ENCODE measurements around the gene AFF2.

- TF ChIP-seq, protein P1, sequence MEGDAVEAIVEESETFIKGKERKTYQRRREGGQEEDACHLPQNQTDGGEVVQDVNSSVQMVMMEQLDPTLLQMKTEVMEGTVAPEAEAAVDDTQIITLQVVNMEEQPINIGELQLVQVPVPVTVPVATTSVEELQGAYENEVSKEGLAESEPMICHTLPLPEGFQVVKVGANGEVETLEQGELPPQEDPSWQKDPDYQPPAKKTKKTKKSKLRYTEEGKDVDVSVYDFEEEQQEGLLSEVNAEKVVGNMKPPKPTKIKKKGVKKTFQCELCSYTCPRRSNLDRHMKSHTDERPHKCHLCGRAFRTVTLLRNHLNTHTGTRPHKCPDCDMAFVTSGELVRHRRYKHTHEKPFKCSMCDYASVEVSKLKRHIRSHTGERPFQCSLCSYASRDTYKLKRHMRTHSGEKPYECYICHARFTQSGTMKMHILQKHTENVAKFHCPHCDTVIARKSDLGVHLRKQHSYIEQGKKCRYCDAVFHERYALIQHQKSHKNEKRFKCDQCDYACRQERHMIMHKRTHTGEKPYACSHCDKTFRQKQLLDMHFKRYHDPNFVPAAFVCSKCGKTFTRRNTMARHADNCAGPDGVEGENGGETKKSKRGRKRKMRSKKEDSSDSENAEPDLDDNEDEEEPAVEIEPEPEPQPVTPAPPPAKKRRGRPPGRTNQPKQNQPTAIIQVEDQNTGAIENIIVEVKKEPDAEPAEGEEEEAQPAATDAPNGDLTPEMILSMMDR (IDR thresholded peaks at IDR 0.05 in 2 of 3, conservative IDR thresholded peaks at IDR 0.05 in 1 of 3; ENCODE audit: borderline replicate concordance in 1 of 3, insufficient read depth in 1 of 3, low read depth in 2 of 3, low read length in 2 of 3): no peak
- no peak for TF ChIP-seq POLR2AphosphoS5 (IDR thresholded peaks at IDR 0.05; ENCODE audit: low read depth, low read length)
- TF ChIP-seq POLR2A (IDR thresholded peaks at IDR 0.05; ENCODE audit: borderline replicate concordance, extremely low read depth, insufficient read depth, insufficient read length): no peak
- TF ChIP-seq EGR1 (IDR thresholded peaks at IDR 0.05; ENCODE audit: low read depth): no peak
- TF ChIP-seq YY1 (IDR thresholded peaks at IDR 0.05; ENCODE audit: extremely low read depth, insufficient replicate concordance, low read depth, low read length): no peak
Measured at GRCh38 chrX:149004936-149005335, 504.5 kb downstream of the AFF2 start.

All from HCT116 (cell line).